GM23248 (cell line): ENCODE data around the gene RNF11. TPM values are rescaled to one million over a fixed set of nuclear protein-coding genes. Genes with fewer than 3 reads are reported as not detected.

ENCODE experiments used
- DNase-seq: peaks from one replicate; pipeline ENCODE4 v3.0.0-alpha.2; 2015
- H2AFZ ChIP-seq: fragments of 200-600 bp; sonication (generic); 2 replicates; pipeline ENCODE4 v1.6.1; 2016; ENCODE audit warnings: antibody characterized with exemption
- H3F3A ChIP-seq: fragments of 200-600 bp; sonication (generic); 2 replicates; pipeline ENCODE4 v1.6.1; 2016; ENCODE audit warnings: mild to moderate bottlenecking, antibody characterized with exemption, mixed run types; ENCODE audit not compliant: insufficient read depth
- H3K27ac ChIP-seq: fragments of 200-600 bp; sonication (generic); 2 replicates; pipeline ENCODE4 v1.5.1; 2016; ENCODE audit warnings: mild to moderate bottlenecking
- H3K27me3 ChIP-seq: fragments of 200-600 bp; sonication (generic); replicated peaks from 2 replicates; pipeline ENCODE4 v1.6.1; 2016; ENCODE audit warnings: mild to moderate bottlenecking; ENCODE audit not compliant: insufficient read depth
- H3K36me3 ChIP-seq: fragments of 200-600 bp; sonication (generic); 2 replicates; pipeline ENCODE4 v1.6.1; 2016; ENCODE audit warnings: low read depth, mild to moderate bottlenecking
- H3K4me1 ChIP-seq: fragments of 200-600 bp; sonication (generic); 2 replicates; pipeline ENCODE4 v1.6.1; 2016; ENCODE audit warnings: mild to moderate bottlenecking; ENCODE audit not compliant: insufficient read depth
- H3K4me2 ChIP-seq: fragments of 200-600 bp; sonication (generic); one replicate; pipeline ENCODE4 v1.6.1; 2016; ENCODE audit warnings: mild to moderate bottlenecking; ENCODE audit not compliant: unreplicated experiment
- H3K4me3 ChIP-seq: fragments of 200-600 bp; sonication (generic); 2 replicates; pipeline ENCODE4 v1.5.1; 2016; ENCODE audit warnings: mild to moderate bottlenecking
- H3K79me2 ChIP-seq: fragments of 200-600 bp; sonication (generic); 2 replicates; pipeline ENCODE4 v1.6.1; 2016; ENCODE audit warnings: mild to moderate bottlenecking; ENCODE audit not compliant: insufficient read depth
- H3K9ac ChIP-seq: fragments of 200-600 bp; sonication (generic); 2 replicates; pipeline ENCODE4 v1.6.1; 2016; ENCODE audit warnings: mild to moderate bottlenecking
- H3K9me2 ChIP-seq: fragments of 200-600 bp; sonication (generic); 2 replicates; pipeline ENCODE4 v1.6.1; 2016; ENCODE audit warnings: mixed run types, mild to moderate bottlenecking, moderate library complexity; ENCODE audit not compliant: insufficient read depth
- H3K9me3 ChIP-seq: fragments of 200-600 bp; sonication (generic); one replicate; pipeline ENCODE4 v1.6.1; 2017; ENCODE audit warnings: low read depth
- H4K20me1 ChIP-seq: fragments of 200-600 bp; sonication (generic); 2 replicates; pipeline ENCODE4 v1.6.0; 2016; ENCODE audit not compliant: insufficient read depth
- EZH2 ChIP-seq: fragments of 200-600 bp; sonication (generic); IDR thresholded peaks from 2 replicates; pipeline ENCODE4 v1.6.1; 2018; ENCODE audit warnings: antibody characterized with exemption, mild to moderate bottlenecking; ENCODE audit not compliant: insufficient read depth, poor library complexity, severe bottlenecking
- EZH2phosphoT487 ChIP-seq: fragments of 200-600 bp; sonication (generic); IDR thresholded peaks from 2 replicates; pipeline ENCODE4 v1.6.1; 2018; ENCODE audit warnings: antibody characterized with exemption, moderate library complexity, mild to moderate bottlenecking, low read depth; ENCODE audit not compliant: insufficient read depth
- WGBS, 2 experiments: methylation state at CpG; one replicate each; pipeline ENCODE4 v1.1.6; 2015 to 2017; ENCODE audit warnings: low lambda C conversion rate in 2 of 2, low coverage in 1 of 2; ENCODE audit errors: missing lambda C conversion rate in 2 of 2; 5-methylcytosine and 5-hydroxymethylcytosine counted together
- in situ Hi-C: fragments of 300-500 bp; cut with MboI; formaldehyde crosslinking; loops from 2 replicates; pipeline ENCODE4 v1.15.0; 2020
- polyA plus RNA-seq: library from polyadenylated mRNA; unstranded; fragments of >200 nt; fragmentation: Nextera tagmentation; extraction: Ambion mirVana; gene quantifications from 2 replicates; pipeline ENCODE4 v1.2.1, GENCODE V29; 2016
- total RNA-seq: library from RNA; depleted of rRNA; stranded (reverse); fragments of >200 nt; shearing (Covaris generic); gene quantifications from 2 replicates; pipeline ENCODE4 v1.2.3, GENCODE V29; 2014

RNF11 gene
- total and polyA plus RNA-seq, 2 experiments from 2014 or later: 94.1 to 128 TPM

GRCh38 chr1:51313961-51314777 is 78.1 kb downstream of the RNF11 start:
- H4K20me1 ChIP-seq: no peaks in the 10 kb centered on the region
- no peaks in the 10 kb centered on the region for H3F3A ChIP-seq
- peak overlapping the region; percentile 59 for H3K9ac ChIP-seq
- WGBS, 2 experiments: 47 to 52% methylated on average over 12 of the region's 12 CpGs
- no peaks in the 10 kb centered on the region for H3K9me2 ChIP-seq
- H3K4me2 ChIP-seq: no peak overlapping the region
- no peaks in the 10 kb centered on the region for H3K36me3 ChIP-seq
- DNase-seq: peak; percentile 86
- peak overlapping the region; percentile 80 for H3K27ac ChIP-seq
- H3K4me3 ChIP-seq: no peak overlapping the region
- in situ Hi-C loops: no loop called here
- no peaks in the 10 kb centered on the region for H3K79me2 ChIP-seq
- peak overlapping the region; percentile 77 for H2AFZ ChIP-seq
- no peak for TF ChIP-seq EZH2phosphoT487
- no peak for TF ChIP-seq EZH2
- no peaks in the 10 kb centered on the region for H3K27me3 ChIP-seq
- no peaks in the 10 kb centered on the region for H3K9me3 ChIP-seq
- H3K4me1 ChIP-seq: peaks cover 15% of the 10 kb centered on the region

GRCh38 chr1:51314974-51315373 is 78.9 kb downstream of the RNF11 start:
- Histone ChIP-seq H3K4me1 (peaks cover 15% of the 10 kb centered on the region), H3K9ac (peak overlapping the region; percentile 59; the same call in 1 of the 2 replicates), H4K20me1 (no peaks in the 10 kb centered on the region), H3K27ac (no peak overlapping the region), H3K9me3 (no peaks in the 10 kb centered on the region), H2AFZ (no peak overlapping the region), H3K9me2 (no peaks in the 10 kb centered on the region), H3K27me3 (no peaks in the 10 kb centered on the region), H3K4me3 (no peak overlapping the region), H3F3A (no peaks in the 10 kb centered on the region), H3K4me2 (no peak overlapping the region), H3K36me3 (no peaks in the 10 kb centered on the region), H3K79me2 (no peaks in the 10 kb centered on the region)
- in situ Hi-C loops: no loop called here
- no peak for DNase-seq
- WGBS, 2 experiments: 68 to 80% methylated on average over 3 of the region's 3 CpGs
- TF ChIP-seq EZH2 (no peak), EZH2phosphoT487 (no peak)

GRCh38 chr1:51316113-51316845 is 80.2 kb downstream of the RNF11 start:
- no peaks in the 10 kb centered on the region for H3F3A ChIP-seq
- no peak for DNase-seq
- no peaks in the 10 kb centered on the region for H3K36me3 ChIP-seq
- WGBS, 2 experiments: 92 to 93% methylated on average over 9 of the region's 9 CpGs
- H3K9me3 ChIP-seq: no peaks in the 10 kb centered on the region
- no peaks in the 10 kb centered on the region for H3K79me2 ChIP-seq
- no peak overlapping the region for H3K9ac ChIP-seq
- in situ Hi-C loops: no loop called here
- H3K27ac ChIP-seq: no peak overlapping the region
- H4K20me1 ChIP-seq: no peaks in the 10 kb centered on the region
- TF ChIP-seq EZH2: no peak
- TF ChIP-seq EZH2phosphoT487: no peak
- H2AFZ ChIP-seq: no peak overlapping the region
- H3K9me2 ChIP-seq: no peaks in the 10 kb centered on the region
- H3K27me3 ChIP-seq: no peaks in the 10 kb centered on the region
- H3K4me2 ChIP-seq: no peak overlapping the region
- peaks cover 15% of the 10 kb centered on the region for H3K4me1 ChIP-seq
- no peak overlapping the region for H3K4me3 ChIP-seq

GRCh38 chr1:51316846-51317120 is 80.7 kb downstream of the RNF11 start:
- Histone ChIP-seq H3K4me3 (no peak overlapping the region), H3K79me2 (no peaks in the 10 kb centered on the region), H3K27me3 (no peaks in the 10 kb centered on the region), H4K20me1 (no peaks in the 10 kb centered on the region), H3K4me1 (peaks cover 15% of the 10 kb centered on the region), H3K9ac (no peak overlapping the region), H3K36me3 (no peaks in the 10 kb centered on the region), H3K9me2 (no peaks in the 10 kb centered on the region), H3K4me2 (no peak overlapping the region), H3F3A (no peaks in the 10 kb centered on the region), H2AFZ (no peak overlapping the region), H3K27ac (no peak overlapping the region), H3K9me3 (no peaks in the 10 kb centered on the region)
- WGBS, 2 experiments: 90 to 99% methylated on average over 4 of the region's 4 CpGs
- DNase-seq: no peak
- TF ChIP-seq EZH2phosphoT487 (no peak), EZH2 (no peak)
- in situ Hi-C loops: no loop called here
